ENCODE data around the gene ACTMAP. TPM values are rescaled to one million over a fixed set of nuclear protein-coding genes. Genes with fewer than 3 reads are reported as not detected.

ACTMAP gene
- total and polyA plus RNA-seq, 2 of the 13 experiments (the other 11 are each of a cell fraction or from before 2014, with no cell fraction given), result 2.2 to 7.9 TPM

- TF ChIP-seq TCF7L2 (IDR thresholded peaks at IDR 0.05; ENCODE audit: low read depth, low read length) (no peak), ZNF761 (CRISPR knock-in tag; conservative IDR thresholded peaks at IDR 0.05) (no peak), AKAP8 (CRISPR knock-in tag; IDR thresholded peaks at IDR 0.05) (no peak), FOXC1 (CRISPR knock-in tag; IDR thresholded peaks at IDR 0.05; ENCODE audit: borderline replicate concordance) (no peak), BCL3 (CRISPR knock-in tag; IDR thresholded peaks at IDR 0.05) (no peak), ATF5 (CRISPR knock-in tag; IDR thresholded peaks at IDR 0.05; ENCODE audit: low read depth) (no peak), RELA (CRISPR knock-in tag; IDR thresholded peaks at IDR 0.05) (no peak), ZFY (CRISPR knock-in tag; IDR thresholded peaks at IDR 0.05) (peak; percentile 88), ZNF362 (CRISPR knock-in tag; IDR thresholded peaks at IDR 0.05; ENCODE audit: borderline replicate concordance) (no peak), ZNF546 (CRISPR knock-in tag; conservative IDR thresholded peaks at IDR 0.05) (no peak), ZBTB7A (CRISPR knock-in tag; IDR thresholded peaks at IDR 0.05) (no peak), TBP (CRISPR knock-in tag; IDR thresholded peaks at IDR 0.05) (no peak), THAP8 (CRISPR knock-in tag; IDR thresholded peaks at IDR 0.05; ENCODE audit: borderline replicate concordance) (no peak), REST (IDR thresholded peaks at IDR 0.05; ENCODE audit: borderline replicate concordance in 1 of 2, low read depth in 1 of 2, low read length in 2 of 2) (no peak), NFE2L1 (CRISPR knock-in tag; IDR thresholded peaks at IDR 0.05; ENCODE audit: borderline replicate concordance) (no peak), ARNT (IDR thresholded peaks at IDR 0.05) (no peak), ZNF720 (CRISPR knock-in tag; IDR thresholded peaks at IDR 0.05) (no peak), ZSCAN22 (CRISPR knock-in tag; IDR thresholded peaks at IDR 0.05) (no peak), CBX1 (IDR thresholded peaks at IDR 0.05; ENCODE audit: low read depth) (no peak), DNMT3B (CRISPR knock-in tag; conservative IDR thresholded peaks at IDR 0.05) (no peak), ZNF652 (CRISPR knock-in tag; IDR thresholded peaks at IDR 0.05; ENCODE audit: borderline replicate concordance, low read depth) (no peak), MED13 (CRISPR knock-in tag; IDR thresholded peaks at IDR 0.05) (no peak), NPAS2 (CRISPR knock-in tag; IDR thresholded peaks at IDR 0.05; ENCODE audit: borderline replicate concordance) (no peak)
These were observed 27.8 kb upstream of the ACTMAP start, which contains the start of gene RAB4B (continued) for GRCh38 chr19:40777937-40778705.
